DMS53 (cell line): ENCODE measurements around the gene LAMA5.
"Not testable (repeated sequence)": the region's sequence is repeated elsewhere in the genome, so short reads cannot be mapped to it uniquely, and the experiment has no call there.

Experiments
- DNase-seq: peaks from one replicate; lab custom pipeline; 2025; lab: John Stamatoyannopoulos, UW

Gene LAMA5

DNA sequence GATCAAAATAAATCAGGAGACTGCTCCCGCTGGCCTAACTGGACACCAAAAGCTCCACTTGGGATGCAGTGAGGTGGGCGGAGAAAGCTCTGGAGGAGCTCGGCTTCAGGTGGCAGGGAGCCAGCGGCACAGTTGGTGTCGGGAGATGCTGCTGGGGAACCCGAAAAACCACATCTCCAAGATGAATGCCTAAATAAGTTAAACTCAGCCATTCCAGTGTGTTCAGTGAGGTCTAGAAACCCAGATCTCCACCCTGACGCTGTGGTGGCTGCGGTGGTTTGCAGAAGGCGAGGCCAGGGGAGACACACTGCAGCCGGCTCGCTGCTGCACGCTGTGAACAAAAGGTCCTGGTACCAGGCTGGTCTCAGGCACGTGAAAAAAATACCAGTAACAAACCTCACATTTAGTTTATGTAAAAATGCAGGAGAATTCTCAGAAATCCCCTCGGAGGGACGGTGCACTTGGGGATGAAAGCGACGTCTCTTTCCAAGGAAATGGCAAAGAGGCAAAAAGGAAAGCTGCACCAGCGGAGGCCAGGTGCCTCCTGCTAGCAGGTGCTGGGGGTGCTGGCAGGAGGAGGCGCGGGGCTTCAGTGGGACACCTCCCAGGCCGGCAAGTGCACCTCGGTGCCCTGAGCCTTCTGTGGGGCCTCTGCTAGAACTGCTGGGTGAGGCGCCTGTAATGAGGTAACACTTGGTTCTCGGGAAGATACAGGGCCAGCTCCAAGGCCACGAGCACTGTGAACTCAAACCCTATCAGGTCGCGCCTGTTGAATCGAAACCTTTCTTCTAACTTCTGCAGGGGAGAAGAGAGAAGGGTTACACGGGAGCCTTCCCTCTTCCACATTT is 23.4 kb upstream of the LAMA5 start:
- no peak for DNase-seq

DNA sequence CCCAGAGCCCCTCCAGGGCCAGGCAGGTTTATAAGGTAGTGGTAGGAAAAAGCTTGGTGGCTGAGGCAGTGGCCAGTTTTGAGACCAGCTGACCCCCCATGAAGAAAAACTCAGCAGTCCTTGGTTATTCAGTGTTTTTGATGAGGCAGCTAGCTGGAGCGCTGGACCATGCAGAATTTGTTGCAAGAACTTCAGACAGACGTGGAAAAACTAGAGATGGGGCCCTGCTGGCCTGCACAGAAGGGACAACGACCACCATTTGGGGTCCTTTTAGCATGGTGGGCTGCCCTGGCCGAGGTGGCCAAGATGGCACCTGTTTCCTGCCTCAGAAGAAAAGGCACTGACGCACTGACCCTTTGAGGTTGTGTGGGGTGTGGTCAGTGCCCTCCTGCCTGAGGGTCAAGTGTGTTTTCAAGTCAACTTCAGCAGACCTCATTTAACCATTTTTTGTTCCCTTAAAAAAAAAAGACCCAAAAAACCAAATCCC is 22.5 kb upstream of the LAMA5 start:
- DNase-seq = no peak

DNA sequence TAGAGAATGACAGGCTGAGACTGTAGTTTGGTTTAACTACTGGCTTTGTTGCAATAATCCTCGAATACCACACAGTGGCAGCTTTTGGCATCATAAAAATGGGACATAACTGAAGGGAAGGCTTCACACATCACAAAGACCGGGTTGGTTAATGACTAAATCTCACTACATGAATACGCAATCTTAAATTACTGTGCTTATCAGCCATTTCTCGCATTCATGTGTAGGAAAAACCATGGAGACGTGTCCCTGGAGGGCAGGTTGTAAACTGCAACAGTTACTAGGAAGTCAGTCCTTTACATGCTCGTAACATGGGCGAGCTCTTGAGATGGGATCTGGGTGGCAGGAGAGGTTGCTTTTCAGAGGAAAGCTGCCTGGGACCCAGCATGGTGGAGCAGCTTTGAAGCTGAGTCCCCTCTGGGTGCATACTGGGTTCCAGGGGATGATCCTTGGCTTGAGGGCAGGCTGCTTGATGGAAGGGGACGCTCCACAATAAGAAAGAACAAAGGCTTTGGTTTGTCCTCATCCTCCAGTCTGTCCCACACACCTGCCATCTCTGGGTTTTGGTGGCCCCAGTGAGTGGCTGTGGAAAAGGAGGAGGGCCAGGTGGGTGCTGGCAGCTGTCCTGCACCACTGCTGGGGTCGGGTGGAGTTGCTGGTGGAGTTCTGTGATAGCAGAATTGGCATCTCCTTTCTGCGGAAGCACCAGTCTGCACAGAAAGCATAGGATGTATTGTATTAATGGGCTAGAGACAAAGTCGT is 21.9 kb upstream of the LAMA5 start:
- peak; percentile 35 for DNase-seq

DNA sequence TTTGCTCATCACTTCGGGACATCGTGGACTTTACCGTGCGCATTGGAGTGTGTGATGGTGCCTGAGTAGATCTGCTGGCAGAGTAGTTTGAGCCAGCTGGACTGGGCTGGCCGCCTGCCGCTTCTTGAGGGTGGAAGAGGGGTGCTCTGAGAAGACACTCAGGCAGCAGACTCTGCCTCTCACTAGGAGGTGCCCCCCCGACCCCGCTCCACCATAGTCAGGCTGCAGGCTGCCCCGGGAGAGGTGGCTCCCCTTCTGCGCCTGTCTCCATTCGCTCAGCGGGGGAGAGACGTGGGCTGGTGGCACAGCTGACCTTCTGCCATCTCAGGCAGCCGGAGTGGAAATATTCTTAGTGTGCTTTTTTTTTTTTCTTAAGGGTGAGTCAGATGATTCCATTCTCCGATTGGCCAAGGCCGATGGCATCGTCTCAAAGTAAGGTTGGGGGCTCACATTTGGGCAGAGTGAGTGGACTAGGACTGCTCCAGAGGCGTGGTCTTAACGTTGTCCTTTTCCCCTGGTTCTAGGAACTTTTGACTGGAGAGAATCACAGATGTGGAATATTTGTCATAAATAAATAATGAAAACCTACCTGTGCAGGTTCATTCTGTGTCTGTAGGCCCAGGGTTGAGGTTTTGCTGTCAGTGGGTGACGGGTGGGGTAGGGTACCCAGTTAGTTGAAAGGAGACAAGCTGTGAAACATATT is 21.0 kb upstream of the LAMA5 start:
- DNase-seq = no peak

DNA sequence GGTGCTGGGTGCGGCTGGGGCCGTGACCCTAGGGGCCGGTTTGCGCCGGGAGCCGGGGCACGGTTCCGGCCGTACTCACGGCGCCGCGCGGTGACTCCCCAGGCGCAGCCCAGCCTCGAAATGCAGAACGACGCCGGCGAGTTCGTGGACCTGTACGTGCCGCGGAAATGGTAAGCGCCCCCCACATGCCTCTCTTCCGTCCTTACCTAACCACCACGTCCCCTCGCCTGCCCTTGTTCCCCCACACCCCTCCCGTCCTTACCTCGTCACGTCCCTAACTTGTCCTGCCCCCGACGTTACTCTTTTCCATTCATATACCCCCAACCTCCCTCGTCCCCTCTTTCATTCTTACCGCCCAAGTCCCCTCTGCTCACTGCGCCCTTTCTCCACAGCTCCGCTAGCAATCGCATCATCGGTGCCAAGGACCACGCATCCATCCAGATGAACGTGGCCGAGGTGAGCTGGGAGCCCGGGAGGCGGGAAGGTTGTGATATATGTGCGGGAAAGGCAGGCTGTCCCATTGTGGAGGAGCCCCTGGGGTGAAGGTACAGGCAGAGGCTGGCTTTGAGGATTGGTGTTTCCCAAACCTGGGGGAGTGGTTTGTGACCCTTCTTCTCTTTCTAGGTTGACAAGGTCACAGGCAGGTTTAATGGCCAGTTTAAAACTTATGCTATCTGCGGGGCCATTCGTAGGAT is 20.3 kb upstream of the LAMA5 start:
- no peak for DNase-seq

DNA sequence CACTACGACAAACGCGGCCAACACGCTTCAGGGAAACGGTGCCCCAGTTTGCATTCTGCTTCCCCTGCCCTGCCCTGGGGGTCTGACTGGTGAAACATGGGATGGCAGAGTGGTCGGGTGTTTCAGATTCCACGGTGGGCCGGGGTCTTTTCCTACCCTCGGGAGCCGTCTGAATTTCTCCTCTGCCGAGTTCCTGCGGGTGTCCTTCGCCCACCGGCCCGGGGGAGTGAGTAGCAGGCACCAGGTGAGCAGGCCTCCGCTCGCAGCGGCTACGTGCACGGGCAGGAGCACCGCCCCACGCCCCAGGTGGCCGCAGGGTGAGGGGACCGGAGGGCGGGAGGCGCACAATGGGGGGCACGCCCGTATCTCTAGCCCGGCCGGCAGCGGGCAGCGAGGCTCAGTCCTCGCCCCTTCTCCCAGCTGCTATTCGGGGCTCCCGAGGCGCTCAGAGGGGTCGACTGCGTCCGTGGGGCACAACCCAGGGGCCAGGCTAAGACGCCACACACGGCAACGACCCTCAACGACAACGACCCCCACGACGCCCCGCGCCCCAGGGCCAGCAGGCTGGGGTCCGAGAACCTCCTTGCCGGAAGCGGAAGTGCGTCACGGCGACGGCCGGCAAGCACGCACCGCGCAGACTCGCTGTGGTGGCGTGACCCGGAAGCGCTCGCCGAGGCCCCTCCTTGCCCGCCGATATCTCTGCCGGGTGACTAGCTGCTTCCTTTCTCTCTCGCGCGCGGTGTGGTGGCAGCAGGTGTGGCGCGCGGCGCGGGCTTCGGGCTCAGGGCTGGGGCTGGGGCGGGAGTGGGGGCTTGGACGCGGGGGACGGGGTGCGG is 19.5 kb upstream of the LAMA5 start, which contains the start of gene RPS21:
Gene RPS21 (plus strand): TSS at position 721 of the 836 bp plus-strand sequence. CDS start 236 bp downstream, outside the sequence.
- DNase-seq = peak; percentile 97

DNA sequence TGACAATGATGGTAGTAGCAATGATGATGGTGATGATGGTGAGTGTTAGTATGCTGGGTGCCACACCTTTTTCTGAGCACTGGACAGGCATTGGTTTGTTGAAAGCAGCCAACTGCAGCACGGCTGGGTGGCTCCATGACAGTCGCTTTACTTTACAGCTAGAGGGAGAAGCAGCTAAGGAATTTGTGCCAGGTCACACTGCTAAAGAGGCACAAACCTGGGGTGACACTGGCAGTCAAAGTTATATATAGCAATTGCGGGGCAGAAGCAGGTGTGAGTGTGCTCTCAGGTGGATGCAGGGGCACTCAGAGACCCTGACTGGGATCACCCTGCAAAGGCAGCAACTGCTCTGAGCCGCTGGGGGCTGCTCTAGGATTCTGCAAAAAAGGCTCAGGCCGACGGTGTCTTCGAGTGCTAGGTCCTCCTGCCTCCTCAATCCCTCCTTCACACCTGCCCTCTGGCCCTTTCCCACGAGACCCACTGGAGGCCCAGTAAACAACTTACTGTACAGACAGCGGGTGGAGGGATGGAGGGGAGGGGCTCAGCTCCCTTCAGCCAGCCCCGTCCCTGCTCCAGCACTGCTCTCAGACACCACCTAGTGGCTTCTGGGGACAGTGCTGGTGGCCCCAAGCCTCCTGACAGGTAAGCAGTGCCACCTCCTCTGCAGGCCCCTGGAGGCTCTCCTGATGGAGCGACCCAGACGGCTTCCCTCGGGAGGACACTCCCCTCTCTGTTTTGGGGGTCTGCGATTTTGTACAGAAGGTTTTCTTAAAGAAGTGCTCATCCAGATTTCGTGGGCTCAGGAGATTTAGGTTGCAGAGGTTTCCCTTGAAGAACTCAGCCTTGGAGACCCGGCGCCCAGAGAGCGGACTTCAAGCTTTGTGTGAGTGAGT is 15.4 kb upstream of the LAMA5 start:
- peak; percentile 91 for DNase-seq

DNA sequence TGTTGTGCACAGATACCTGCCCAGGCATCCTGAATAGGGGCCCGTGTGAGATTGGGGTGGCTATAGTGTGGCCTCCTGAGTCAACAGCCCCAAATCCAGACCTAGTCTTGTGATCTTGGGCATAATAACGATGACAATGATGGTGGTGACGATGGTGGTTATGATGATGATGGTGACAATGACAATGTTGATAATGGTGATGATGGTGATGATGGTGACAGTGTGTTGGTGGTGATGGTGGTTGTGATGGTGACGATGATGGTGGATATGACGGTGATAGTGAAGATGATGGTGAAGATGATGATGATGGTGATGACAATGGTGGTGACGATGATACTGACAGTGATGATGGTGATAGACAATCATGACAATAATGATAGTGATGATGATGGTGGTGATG is 14.7 kb upstream of the LAMA5 start:
- no peak for DNase-seq

DNA sequence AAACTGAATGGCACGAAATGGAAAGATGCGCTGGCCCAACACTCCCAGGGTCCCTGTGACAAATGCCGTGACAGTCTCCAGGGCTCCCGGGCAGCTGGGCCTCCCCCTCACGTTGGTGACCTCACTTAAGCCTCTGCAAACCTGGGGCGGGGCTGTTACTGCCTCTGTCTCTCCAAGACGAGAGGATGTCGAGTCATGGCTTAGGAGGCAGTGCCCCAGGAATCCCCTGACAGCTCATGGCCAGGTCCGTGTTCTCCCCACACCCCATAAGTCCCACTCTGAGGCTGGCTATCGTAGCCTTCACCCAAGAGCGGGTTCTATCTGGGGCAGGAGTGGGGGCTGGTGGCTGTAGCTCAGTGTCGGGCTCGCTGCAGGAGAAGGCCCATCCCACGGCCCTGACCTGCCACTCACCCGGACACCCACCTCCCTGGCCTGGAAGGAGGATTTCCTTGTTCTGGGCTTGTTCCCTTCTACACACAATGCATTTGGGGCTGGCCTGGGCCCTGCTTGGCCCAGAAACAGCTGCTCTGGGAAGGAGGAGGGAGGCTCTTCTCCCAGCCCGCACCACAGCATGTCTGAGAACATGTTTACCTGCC is 14.2 kb upstream of the LAMA5 start:
- DNase-seq = peak; percentile 89

DNA sequence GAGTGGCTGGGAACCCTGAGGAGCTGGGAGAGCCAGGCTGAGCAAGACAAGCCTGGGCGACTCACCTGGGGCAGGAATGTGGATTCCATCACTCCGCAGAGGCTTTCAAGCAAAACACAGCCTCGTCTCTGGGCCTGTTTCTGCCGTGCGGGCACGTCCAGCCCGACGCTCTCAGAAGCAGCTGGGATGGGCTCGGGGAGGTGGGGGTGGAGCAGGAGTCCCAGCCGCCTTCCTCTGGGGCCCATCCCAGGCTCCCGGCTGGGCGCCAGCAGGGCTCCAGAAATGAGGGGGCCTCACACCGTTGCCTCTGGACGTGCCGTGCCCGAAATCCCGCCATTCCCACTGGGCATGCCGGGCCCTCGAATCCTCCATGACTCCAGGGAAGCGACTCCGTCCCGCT is 11.1 kb upstream of the LAMA5 start:
- no peak for DNase-seq

DNA sequence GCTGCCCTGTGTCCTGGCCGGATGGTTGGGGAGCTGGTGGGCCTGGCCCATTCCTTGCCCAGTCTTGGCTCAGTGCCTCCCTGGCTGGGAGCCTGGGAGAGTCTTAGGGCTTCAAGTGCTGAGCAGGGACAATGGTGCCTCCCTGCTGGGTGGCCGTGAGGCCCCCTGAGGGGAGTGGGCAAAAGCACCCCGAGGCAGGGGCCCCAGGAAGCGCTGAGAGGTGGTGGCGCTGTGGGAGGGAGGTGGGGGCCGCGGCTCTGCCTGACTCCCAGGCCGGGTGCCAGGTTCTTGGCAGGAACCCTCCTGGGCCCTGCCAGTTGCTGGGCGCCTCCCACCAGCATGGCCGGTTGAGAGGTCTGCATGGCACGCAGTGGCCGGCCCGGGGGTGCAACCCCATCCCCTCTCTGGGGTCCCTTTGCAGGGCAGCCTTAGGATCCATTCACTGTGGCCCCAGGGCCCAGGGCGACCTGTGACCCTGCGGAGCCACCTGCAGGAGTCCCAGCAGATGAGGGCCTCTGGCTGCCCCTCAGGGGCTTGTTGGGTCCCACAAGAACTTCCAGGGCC is 10.6 kb upstream of the LAMA5 start:
- no peak for DNase-seq

DNA sequence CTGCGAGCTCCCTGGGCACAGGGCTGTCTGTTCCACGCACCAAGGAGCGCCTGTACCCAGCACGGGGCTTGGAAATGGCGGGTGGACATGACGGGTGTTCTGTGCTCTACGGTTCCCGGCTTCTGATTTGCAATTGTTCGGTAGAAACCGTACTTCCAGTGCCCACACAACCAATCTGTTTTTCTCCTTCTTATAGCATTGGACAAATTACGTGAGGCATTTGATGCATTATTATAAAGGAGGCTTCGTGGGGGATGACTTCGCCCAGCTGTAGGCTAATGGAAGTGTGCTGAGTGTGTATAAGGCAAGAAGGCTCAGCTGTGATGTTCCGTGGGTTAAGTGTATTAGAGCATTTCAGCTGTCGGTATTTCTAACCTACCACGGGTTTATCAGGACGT is 10.0 kb upstream of the LAMA5 start:
- no peak for DNase-seq

DNA sequence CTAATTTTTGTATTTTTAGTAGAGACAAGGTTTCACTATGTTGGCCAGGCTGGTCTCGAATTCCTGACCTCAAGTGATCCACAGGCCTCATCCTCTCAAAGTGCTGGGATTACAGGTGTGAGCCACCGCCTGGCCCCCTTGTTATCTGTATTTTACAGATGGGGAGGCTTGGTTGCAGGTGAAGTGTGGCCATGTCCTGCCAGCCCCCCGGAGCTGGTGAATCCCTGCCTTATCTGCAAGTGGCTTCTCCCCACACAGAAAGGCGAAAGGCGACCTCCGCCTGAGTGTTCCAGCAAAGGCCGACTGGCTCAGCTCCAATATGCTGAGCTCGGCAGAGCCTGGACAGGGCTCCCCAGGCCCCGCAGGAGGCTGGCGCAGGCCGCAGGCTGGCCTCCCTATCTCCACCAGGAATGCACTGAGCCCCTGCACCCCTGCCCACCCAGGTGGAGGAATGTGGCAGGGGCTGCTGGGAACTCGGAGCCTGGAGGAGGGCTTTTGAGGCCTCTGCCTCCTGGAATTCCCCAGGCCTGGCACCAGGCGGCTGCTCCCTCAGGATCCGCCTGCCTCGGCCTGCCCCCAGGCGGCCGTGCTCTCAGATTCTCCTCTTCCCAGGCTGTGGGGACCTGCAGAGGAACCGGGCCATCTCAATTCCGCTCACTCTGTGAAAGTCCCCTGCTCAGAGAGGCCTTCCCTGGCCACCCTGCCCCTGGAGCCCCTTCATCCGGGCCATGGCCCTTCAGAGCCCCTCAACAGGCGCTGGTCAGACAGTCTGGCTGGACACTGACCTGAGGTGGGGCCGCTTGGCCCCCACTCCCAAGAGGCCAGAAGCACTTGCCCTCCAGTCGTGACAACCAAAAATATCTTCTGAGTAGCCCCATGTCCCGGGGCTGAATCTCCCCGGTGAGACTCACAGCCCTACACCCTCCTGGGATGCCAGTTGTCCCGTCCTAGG is 9.3 kb upstream of the LAMA5 start:
- DNase-seq = peak; percentile 44

DNA sequence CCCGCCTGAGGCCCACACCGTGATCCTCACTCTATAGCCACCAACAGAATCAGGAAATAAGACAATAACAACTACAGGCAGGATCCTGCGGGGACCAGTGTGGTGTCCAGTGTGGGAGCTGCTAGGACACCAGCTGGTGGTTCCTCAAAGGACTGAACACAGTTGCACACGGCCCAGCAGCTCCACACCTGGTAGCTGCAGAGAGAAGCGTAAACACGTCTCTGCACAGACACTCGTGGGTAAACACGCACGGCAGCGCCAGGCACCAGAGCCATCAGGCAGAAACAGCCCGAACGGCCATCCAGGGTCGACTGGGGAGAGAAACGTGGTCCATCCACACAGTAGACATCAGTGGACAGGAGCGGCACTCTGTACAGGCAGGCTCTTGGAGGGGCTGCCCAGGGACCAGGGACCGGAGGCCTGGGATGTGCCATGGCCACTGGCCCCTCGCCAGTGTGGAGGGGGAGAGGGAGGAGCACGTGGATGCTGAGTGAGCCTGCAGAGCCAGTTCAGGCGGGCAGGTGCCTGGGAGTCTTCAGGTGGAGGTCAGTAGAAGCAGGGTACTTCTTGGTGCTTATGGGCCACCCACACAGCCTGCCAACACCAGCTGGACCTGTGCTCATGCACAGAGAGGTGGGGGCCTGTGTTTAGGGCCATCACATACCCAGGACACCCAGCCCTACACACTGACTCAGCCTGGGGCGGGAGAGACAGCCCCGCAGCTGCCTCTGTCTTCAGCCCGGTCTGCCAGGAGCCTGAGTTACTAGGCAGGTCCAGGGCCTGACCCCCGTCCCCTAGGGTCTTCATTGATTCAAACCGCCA is 7.4 kb upstream of the LAMA5 start:
- DNase-seq = peak; percentile 74

DNA sequence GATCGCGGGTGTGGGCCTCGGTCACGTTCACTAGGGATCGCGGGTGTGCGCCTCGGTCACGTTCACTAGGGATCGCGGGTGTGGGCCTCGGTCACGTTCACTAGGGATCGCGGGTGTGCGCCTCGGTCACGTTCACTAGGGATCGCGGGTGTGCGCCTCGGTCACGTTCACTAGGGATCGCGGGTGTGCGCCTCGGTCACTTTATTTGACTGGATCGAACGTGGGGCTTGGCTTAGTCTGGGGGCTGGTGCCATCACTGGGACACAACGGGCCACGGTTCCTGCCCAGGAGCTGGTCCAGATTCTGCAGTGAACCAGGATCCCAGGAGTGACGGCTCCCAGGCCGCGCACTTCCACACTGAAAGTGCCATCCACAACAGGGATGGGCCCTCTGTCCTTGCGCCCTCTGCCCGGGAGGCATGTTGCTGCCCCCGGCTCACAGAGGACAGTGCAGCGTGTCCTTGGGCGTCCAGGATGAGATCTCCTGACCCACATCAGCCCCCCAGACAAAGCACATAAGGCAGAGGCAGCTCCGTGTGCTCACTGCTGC is 6.6 kb upstream of the LAMA5 start:
- not testable (repeated sequence) for DNase-seq
